Naive thymus-derived CD4-positive, alpha-beta T cell (primary cell): Measurements from ENCODE around the gene MECP2. TPM values are rescaled to one million over a fixed set of nuclear protein-coding genes. Genes with fewer than 3 reads are reported as not detected.

ENCODE experiments used
- ATAC-seq: fragments of 150-1000 bp; cut with Tn5 transposase; 2 replicates; pipeline ENCODE4 v1.10.0; 2021; ENCODE audit warnings: mild to moderate bottlenecking, moderate library complexity
- CTCF ChIA-PET: fragments of 350-600 bp; sonication (Branson Sonifier 250); formaldehyde crosslinking; loops from one replicate; lab custom pipeline; 2021; ENCODE audit warnings: antibody characterized with exemption; lab: Charles Lee
- POLR2A ChIA-PET: fragments of 350-600 bp; sonication (Branson Sonifier 250); formaldehyde crosslinking; loops from one replicate; lab custom pipeline; 2021; ENCODE audit warnings: antibody characterized with exemption, inconsistent platforms; lab: Charles Lee
- DNase-seq, 9 donors: peaks; one replicate each; pipeline versions ENCODE4 v3.0.0 to v3.0.0-alpha.2; 2020 to 2022; ENCODE audit warnings: mixed read lengths in 1 of 9
- H3K27ac ChIP-seq: one replicate; pipeline ENCODE4 v1.7.0; 2013; ENCODE audit warnings: mild to moderate bottlenecking, low read depth, low read length, moderate library complexity
- H3K27me3 ChIP-seq, 2 donors: one replicate each; pipeline ENCODE4 v1.7.0; 2013; ENCODE audit warnings: low read length in 2 of 2, mild to moderate bottlenecking in 2 of 2, moderate library complexity in 2 of 2; ENCODE audit not compliant: control insufficient read depth in 2 of 2, insufficient read depth in 2 of 2
- H3K36me3 ChIP-seq, 3 experiments: 1 replicate in 2 of 3; 2 replicates in 1 of 3; pipeline ENCODE4 v1.7.0; 2013; ENCODE audit warnings: low read length in 3 of 3, mild to moderate bottlenecking in 3 of 3, moderate library complexity in 1 of 3; ENCODE audit not compliant: insufficient read depth in 3 of 3, control insufficient read depth in 2 of 3
- H3K4me1 ChIP-seq, 2 donors: one replicate each; pipeline ENCODE4 v1.7.0; 2013; ENCODE audit warnings: low read length in 2 of 2, mild to moderate bottlenecking in 2 of 2, moderate library complexity in 1 of 2; ENCODE audit not compliant: control insufficient read depth in 2 of 2, insufficient read depth in 2 of 2
- H3K4me3 ChIP-seq: 2 replicates; pipeline ENCODE4 v1.7.0; 2013; ENCODE audit warnings: mild to moderate bottlenecking, low read length
- H3K9me3 ChIP-seq, 3 experiments: 1 replicate in 2 of 3; 2 replicates in 1 of 3; pipeline ENCODE4 v1.7.0; 2013; ENCODE audit warnings: low read length in 3 of 3; ENCODE audit not compliant: control insufficient read depth in 2 of 3
- H3K27ac Mint-ChIP-seq, 9 donors: one replicate each; pipeline ENCODE4 v1.8.0; 2020 to 2022; ENCODE audit warnings: mixed read lengths in 9 of 9, mild to moderate bottlenecking in 8 of 9, moderate library complexity in 5 of 9, inconsistent platforms in 2 of 9
- H3K27me3 Mint-ChIP-seq, 5 donors: one replicate each; pipeline ENCODE4 v1.8.0; 2021 to 2022; ENCODE audit warnings: mixed read lengths in 5 of 5, mild to moderate bottlenecking in 1 of 5
- H3K36me3 Mint-ChIP-seq, 5 donors: one replicate each; pipeline ENCODE4 v1.8.0; 2020 to 2022; ENCODE audit warnings: mixed read lengths in 5 of 5, mild to moderate bottlenecking in 3 of 5, inconsistent platforms in 1 of 5
- H3K4me1 Mint-ChIP-seq, 7 donors: one replicate each; pipeline ENCODE4 v1.8.0; 2020 to 2022; ENCODE audit warnings: mixed read lengths in 7 of 7, mild to moderate bottlenecking in 3 of 7, inconsistent platforms in 1 of 7
- H3K4me3 Mint-ChIP-seq, 10 donors: one replicate each; pipeline ENCODE4 v1.8.0; 2020 to 2022; ENCODE audit warnings: mild to moderate bottlenecking in 10 of 10, mixed read lengths in 10 of 10, moderate library complexity in 6 of 10, inconsistent platforms in 2 of 10
- H3K9me3 Mint-ChIP-seq, 11 donors: one replicate each; pipeline ENCODE4 v1.8.0; 2020 to 2022; ENCODE audit warnings: mixed read lengths in 11 of 11, mild to moderate bottlenecking in 4 of 11, inconsistent platforms in 1 of 11, moderate library complexity in 1 of 11
- intact Hi-C, 2 donors: fragments of 100-400 bp; cut with micrococcal nuclease; formaldehyde crosslinking; loops; one replicate each; pipeline ENCODE4 v1.15.1; 2023
- polyA plus RNA-seq, 2 donors: library from polyadenylated mRNA; unstranded; fragments of 300-500 nt; fragmentation: Illumina TruSeq; gene quantifications; one replicate each; pipeline ENCODE4 v1.2.3, GENCODE V29; 2021
- total RNA-seq, 6 experiments: library from RNA in 5 of 6; stranded (reverse) in 5 of 6; gene quantifications; 1 replicate in 5 of 6; 2 replicates in 1 of 6; pipeline ENCODE4 v1.2.3 and lab custom pipeline; 2021 to 2026

The MECP2 gene
- total and polyA plus RNA-seq, 7 experiments from 2014 or later = 12.1 to 155 (median 97.9) TPM

DNA sequence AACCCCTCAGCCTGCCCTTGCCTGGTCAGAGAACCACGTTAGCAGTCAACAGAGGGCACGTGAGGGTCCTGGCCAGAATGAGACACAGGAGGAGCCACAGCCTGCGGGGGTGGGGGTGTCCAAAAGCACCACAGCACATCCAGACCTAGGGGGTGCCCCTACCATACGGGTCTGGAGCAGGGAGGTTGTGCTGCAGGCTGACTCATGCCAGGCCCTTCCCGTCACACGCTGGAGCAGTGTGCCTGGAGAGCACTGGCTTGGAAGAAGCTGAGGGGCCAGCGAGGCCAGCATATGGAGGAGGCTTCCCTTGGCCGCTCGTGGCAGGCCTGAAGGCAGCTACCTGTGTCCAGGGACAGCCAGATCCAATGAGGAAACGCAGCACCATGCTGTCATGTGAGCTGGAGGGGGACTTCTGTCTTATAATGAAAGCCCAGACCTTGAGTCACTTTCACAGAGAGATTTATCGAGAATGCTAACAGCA lies 76.3 kb downstream of the MECP2 start:
- H3K4me1 ChIP-seq = peaks cover 4 to 6% of the 10 kb centered on the region in 2 donors
- peak overlapping the region; percentile 85 for H3K27ac ChIP-seq
- intact Hi-C loops = loop anchor here in 1 of 2 donors (2.0 to 5.0 kb wide), 2 partner anchors 48 to 76 kb away; partner anchors contain the start of genes MECP2 and TMEM187
- H3K27ac Mint-ChIP-seq = peak overlapping the region in 5 of 9 donors; percentile 21 to 92 (median 58)
- CTCF ChIA-PET = interaction anchor here (0.7 kb wide), 1 partner anchor 259 kb away, joined by 4 read pairs; no protein-coding TSS in a partner anchor
- H3K36me3 Mint-ChIP-seq = peaks cover 0 to 7% (median 0%) of the 10 kb centered on the region in 5 donors
- peaks cover 0 to 12% (median 0%) of the 10 kb centered on the region in 3 experiments for H3K36me3 ChIP-seq
- H3K9me3 ChIP-seq = no peaks in the 10 kb centered on the region
- peak; percentile 29 for ATAC-seq
- H3K27me3 ChIP-seq = no peaks in the 10 kb centered on the region
- POLR2A ChIA-PET = interaction anchor here (1.8 to 2.8 kb wide), 3 partner anchors 21 to 53 kb away, joined by 4 to 10 read pairs (median 7); no protein-coding TSS in a partner anchor
- H3K4me3 Mint-ChIP-seq = peak overlapping the region in 4 of 10 donors; percentile 16 to 93 (median 87)
- no peaks in the 10 kb centered on the region for H3K9me3 Mint-ChIP-seq
- H3K27me3 Mint-ChIP-seq = no peaks in the 10 kb centered on the region
- H3K4me3 ChIP-seq = no peak overlapping the region
- no peak for DNase-seq
- H3K4me1 Mint-ChIP-seq = peaks cover 0 to 11% (median 6%) of the 10 kb centered on the region in 7 donors

DNA sequence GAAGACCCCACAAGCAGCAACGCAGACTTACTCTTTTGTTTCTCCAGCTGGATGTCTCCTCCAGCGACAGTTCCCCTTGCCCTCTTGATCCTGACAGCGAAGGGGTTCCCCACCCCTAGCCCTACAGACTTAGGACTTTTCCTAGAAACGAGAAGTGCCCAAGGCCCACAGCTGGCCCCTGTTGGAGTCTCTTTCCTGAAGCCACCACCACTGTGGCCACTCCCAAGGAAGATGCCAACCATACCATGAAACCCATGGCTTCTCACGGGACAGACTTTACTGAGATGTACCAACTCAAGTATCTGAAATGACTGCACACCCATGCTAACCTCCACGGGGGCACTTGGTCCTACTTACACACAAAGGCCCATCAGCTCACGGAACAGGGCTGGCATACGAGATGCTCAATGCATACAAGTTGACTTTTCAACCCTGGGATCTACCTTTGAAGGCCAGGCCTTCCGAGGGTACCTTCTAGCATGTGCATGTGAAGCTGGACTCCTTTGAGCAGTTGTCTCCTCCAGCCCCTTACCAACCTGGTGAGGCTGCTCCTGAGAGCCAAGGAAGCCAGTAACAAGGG lies 76.9 kb downstream of the MECP2 start:
- H3K9me3 Mint-ChIP-seq = no peaks in the 10 kb centered on the region
- no peaks in the 10 kb centered on the region for H3K9me3 ChIP-seq
- H3K4me1 ChIP-seq = peaks cover 4 to 6% of the 10 kb centered on the region in 2 donors
- H3K36me3 Mint-ChIP-seq = peaks cover 0 to 10% (median 0%) of the 10 kb centered on the region in 5 donors
- peak overlapping the region; percentile 83 to 93 (median 88) for H3K4me3 Mint-ChIP-seq
- CTCF ChIA-PET = interaction anchor here (0.6 to 0.7 kb wide), 2 partner anchors 70 to 258 kb away, joined by 4 to 5 read pairs; no protein-coding TSS in a partner anchor
- ATAC-seq = no peak
- peak overlapping the region; percentile 85 to 96 (median 92) for H3K27ac Mint-ChIP-seq
- peak overlapping the region; percentile 85 for H3K27ac ChIP-seq
- DNase-seq = no peak
- POLR2A ChIA-PET = interaction anchor here (0.7 to 2.8 kb wide), 9 partner anchors 9 to 94 kb away, joined by 3 to 14 read pairs (median 6); partner anchors contain the start of genes ARHGAP4 and HCFC1
- intact Hi-C loops = loop anchor here in 1 of 2 donors (2.0 to 5.0 kb wide), 2 partner anchors 48 to 77 kb away; partner anchors contain the start of genes MECP2 and TMEM187
- H3K4me3 ChIP-seq = peak overlapping the region; percentile 47
- H3K27me3 Mint-ChIP-seq = no peaks in the 10 kb centered on the region
- H3K4me1 Mint-ChIP-seq = peaks cover 0 to 13% (median 10%) of the 10 kb centered on the region in 7 donors
- no peaks in the 10 kb centered on the region for H3K27me3 ChIP-seq
- H3K36me3 ChIP-seq = peaks cover 0 to 17% (median 0%) of the 10 kb centered on the region in 3 experiments

DNA sequence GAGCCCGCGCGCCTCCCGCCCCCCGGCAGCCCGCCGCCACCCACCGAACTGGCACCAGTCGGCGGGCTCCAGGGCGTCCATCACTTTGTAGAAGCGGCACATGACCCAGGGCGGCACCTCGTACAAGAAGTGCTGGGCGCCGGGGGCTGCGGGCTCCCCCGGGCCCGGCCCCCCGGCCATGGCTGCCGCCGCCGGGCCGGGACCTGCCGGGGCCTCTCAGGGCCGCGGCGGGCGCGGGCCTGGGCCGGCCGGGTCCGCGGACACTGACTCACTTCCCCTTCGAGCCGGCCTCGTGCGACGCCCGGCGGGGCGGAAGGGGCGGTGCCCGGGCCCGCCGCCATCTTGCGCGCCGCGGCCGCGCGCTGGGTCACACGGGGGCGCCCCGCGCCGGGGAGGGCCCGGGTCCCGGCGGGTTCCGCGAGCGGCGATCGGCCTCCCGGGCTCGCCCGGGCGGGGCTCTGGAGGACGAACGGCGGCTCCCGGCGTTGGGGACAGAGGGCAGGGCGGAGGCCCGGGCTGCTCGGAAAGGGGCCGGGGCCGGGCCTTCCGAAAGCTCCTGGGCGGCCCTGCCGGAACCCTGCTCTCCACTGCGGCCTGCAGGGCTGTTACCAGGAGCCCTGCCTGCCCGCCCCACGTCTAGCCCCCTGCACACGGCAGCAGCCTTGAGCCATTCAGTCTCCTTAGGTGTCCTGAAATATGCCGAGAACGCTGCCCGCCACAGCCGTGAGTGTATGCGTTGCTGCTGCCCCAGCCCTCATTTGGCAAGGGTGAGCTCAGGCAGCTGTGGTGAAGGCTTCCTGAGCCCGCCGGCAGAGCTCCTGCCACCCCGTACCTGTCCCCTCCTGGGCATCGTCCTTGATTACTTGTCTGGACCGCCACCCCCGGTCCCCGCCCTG lies 77.6 kb downstream of the MECP2 start, which contains the start of gene IRAK1:
TSS of gene IRAK1 (minus strand) at position 270 of the 896 bp plus-strand sequence. CDS start at position 180, 90 bp downstream.
- Histone ChIP-seq H3K27me3 (no peaks in the 10 kb centered on the region), H3K27ac (peak within 1 kb of the TSS; percentile 85), H3K36me3 (peaks cover 0 to 17% (median 0%) of the 10 kb centered on the region in 3 experiments), H3K4me3 (peak within 1 kb of the TSS; percentile 52), H3K4me1 (peaks cover 4 to 6% of the 10 kb centered on the region in 2 donors), H3K9me3 (no peaks in the 10 kb centered on the region)
- peak within 1 kb of the TSS; percentile 83 to 93 (median 88) for H3K4me3 Mint-ChIP-seq
- no peaks in the 10 kb centered on the region for H3K27me3 Mint-ChIP-seq
- DNase-seq = peak; percentile 20 to 77 (median 42)
- intact Hi-C loops = loop anchor here in 1 of 2 donors (2.0 to 5.0 kb wide), 2 partner anchors 47 to 77 kb away; partner anchors contain the start of genes MECP2 and TMEM187
- no peaks in the 10 kb centered on the region for H3K9me3 Mint-ChIP-seq
- POLR2A ChIA-PET = interaction anchor here (0.7 to 2.8 kb wide), 11 partner anchors 9 to 104 kb away, joined by 3 to 14 read pairs (median 6); partner anchors contain the start of genes ARHGAP4 and HCFC1
- ATAC-seq = peak; percentile 89
- peak within 1 kb of the TSS; percentile 85 to 97 (median 92) for H3K27ac Mint-ChIP-seq
- peaks cover 0 to 17% (median 11%) of the 10 kb centered on the region in 7 donors for H3K4me1 Mint-ChIP-seq
- CTCF ChIA-PET = interaction anchor here (0.6 kb wide), 1 partner anchor 70 kb away, joined by 5 read pairs; no protein-coding TSS in a partner anchor
- H3K36me3 Mint-ChIP-seq = peaks cover 0 to 10% (median 0%) of the 10 kb centered on the region in 5 donors

DNA sequence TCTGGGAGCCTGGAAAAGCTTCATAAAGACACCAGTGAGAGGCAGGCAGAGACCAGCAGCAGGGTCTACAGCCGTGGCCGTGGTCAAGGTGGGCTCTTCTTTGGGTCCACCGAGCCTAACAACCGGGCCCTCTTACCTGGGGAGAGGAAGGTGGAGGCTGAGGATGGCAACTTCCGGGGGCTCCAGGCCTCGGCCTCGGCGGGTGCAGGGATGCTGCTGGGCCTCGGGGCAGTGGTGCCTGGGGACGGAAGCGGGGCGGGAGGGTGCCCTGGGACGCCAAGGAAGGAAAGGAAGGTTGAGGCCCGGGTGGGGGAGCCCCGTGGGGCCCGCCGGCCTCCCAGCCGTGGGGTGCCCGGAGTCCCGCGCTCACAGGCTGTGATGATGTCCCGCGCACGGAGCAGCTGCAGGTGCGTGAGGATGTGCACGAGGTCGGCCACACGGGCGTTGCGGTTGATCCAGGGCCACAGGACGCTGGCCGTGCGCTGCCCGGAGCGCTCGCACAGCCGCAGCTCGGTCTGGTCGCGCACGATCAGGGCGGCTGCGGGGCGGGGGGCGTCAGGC lies 78.4 kb downstream of the MECP2 start:
- Histone ChIP-seq H3K36me3 (peaks cover 0 to 17% (median 0%) of the 10 kb centered on the region in 3 experiments), H3K27me3 (no peaks in the 10 kb centered on the region), H3K27ac (peak overlapping the region; percentile 78), H3K9me3 (no peaks in the 10 kb centered on the region), H3K4me3 (peak overlapping the region; percentile 52), H3K4me1 (peaks cover 4 to 6% of the 10 kb centered on the region in 2 donors)
- peak overlapping the region; percentile 73 to 90 (median 83) for H3K4me3 Mint-ChIP-seq
- no peak for ATAC-seq
- POLR2A ChIA-PET = interaction anchor here (1.0 to 2.8 kb wide), 5 partner anchors 34 to 76 kb away, joined by 4 to 14 read pairs (median 7); partner anchors contain the start of gene HCFC1
- intact Hi-C loops = no loop called here
- DNase-seq = peak in 3 of 9 donors; percentile 19 to 27 (median 27)
- no peaks in the 10 kb centered on the region for H3K9me3 Mint-ChIP-seq
- H3K27me3 Mint-ChIP-seq = no peaks in the 10 kb centered on the region
- peaks cover 0 to 20% (median 11%) of the 10 kb centered on the region in 7 donors for H3K4me1 Mint-ChIP-seq
- CTCF ChIA-PET = interaction anchor here (0.6 to 0.9 kb wide), 2 partner anchors 51 to 524 kb away, joined by 3 to 4 read pairs; no protein-coding TSS in a partner anchor
- H3K27ac Mint-ChIP-seq = peak overlapping the region in 8 of 9 donors; percentile 74 to 97 (median 85)
- peaks cover 0 to 10% (median 0%) of the 10 kb centered on the region in 5 donors for H3K36me3 Mint-ChIP-seq

DNA sequence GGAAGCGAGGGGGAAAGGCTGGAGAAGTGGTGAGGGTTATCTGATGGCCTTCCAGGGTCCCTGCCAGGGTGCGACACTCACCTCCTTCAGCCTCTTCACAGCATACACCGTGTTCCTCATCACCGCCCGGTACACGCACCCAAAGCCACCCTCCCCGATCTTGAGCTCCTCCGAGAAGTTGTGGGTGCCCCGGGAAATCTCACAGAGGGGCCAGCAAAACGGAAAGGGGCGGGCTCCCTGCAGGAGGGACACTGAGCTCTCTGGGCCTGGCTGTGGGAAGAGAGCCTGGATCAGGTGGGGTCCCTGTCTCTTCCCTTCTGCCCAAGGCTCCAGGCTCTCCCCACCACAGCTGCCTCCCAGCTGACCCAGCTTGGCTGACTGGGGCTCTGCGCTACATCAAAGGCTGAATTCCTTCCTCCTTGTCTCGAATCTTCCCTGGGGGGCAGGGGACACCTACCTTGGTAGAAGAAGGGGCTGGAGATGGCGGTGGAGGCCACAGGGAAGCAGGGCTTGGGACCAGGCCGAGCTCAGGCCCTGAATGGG lies 78.9 kb downstream of the MECP2 start:
- ChIA-PET CTCF (interaction anchor here (0.6 to 0.9 kb wide), 2 partner anchors 50 to 525 kb away, joined by 3 to 4 read pairs; no protein-coding TSS in a partner anchor), POLR2A (interaction anchor here (1.0 to 2.3 kb wide), 4 partner anchors 33 to 76 kb away, joined by 4 to 14 read pairs (median 6); partner anchors contain the start of gene HCFC1)
- peak overlapping the region; percentile 52 for H3K4me3 ChIP-seq
- Mint-ChIP-seq H3K27me3 (no peaks in the 10 kb centered on the region), H3K27ac (peak overlapping the region in 8 of 9 donors; percentile 74 to 97 (median 85)), H3K9me3 (no peaks in the 10 kb centered on the region), H3K36me3 (peaks cover 0 to 10% (median 0%) of the 10 kb centered on the region in 5 donors), H3K4me3 (peak overlapping the region; percentile 73 to 90 (median 83)), H3K4me1 (peaks cover 0 to 22% (median 11%) of the 10 kb centered on the region in 7 donors)
- H3K36me3 ChIP-seq = peaks cover 0 to 17% (median 0%) of the 10 kb centered on the region in 3 experiments
- ATAC-seq = no peak
- no peak for DNase-seq
- H3K27ac ChIP-seq = peak overlapping the region; percentile 78
- intact Hi-C loops = no loop called here
- H3K27me3 ChIP-seq = no peaks in the 10 kb centered on the region
- H3K4me1 ChIP-seq = peaks cover 4 to 6% of the 10 kb centered on the region in 2 donors
- no peaks in the 10 kb centered on the region for H3K9me3 ChIP-seq
